HEK293T (cell line): ENCODE results near the gene UBAP2L.

Source experiments
- CTCF ChIA-PET: fragments of 350-600 bp; formaldehyde crosslinking; extraction: SDS; loops from one replicate; lab custom pipeline; 2021; ENCODE audit warnings: antibody characterized with exemption, inconsistent platforms; lab: Yijun Ruan, JAX
- POLR2A ChIA-PET: fragments of 350-600 bp; formaldehyde crosslinking; extraction: SDS; loops from one replicate; lab custom pipeline; 2020; ENCODE audit warnings: antibody characterized with exemption, inconsistent platforms; lab: Yijun Ruan, JAX
- DNase-seq: peaks from one replicate; pipeline ENCODE4 v3.0.0; 2012; ENCODE audit warnings: mixed read lengths; ENCODE audit errors: extremely low spot score
- ARNT ChIP-seq: fragments of 450-650 bp; IDR thresholded peaks from 2 replicates; pipeline ENCODE4 v1.6.1; 2017; ENCODE audit warnings: mild to moderate bottlenecking
- BHLHE40 ChIP-seq: fragments of 450-650 bp; IDR thresholded peaks from 2 replicates; pipeline ENCODE4 v1.6.1; 2016; ENCODE audit warnings: mild to moderate bottlenecking, moderate library complexity, borderline replicate concordance
- CTBP1 ChIP-seq: fragments of 450-650 bp; IDR thresholded peaks from 2 replicates; pipeline ENCODE4 v1.6.1; 2016; ENCODE audit warnings: borderline replicate concordance
- ELF4 ChIP-seq: fragments of 450-650 bp; IDR thresholded peaks from 2 replicates; pipeline ENCODE4 v1.6.1; 2017; ENCODE audit warnings: antibody characterized with exemption
- FOXA1 ChIP-seq: fragments of 450-650 bp; IDR thresholded peaks from 2 replicates; pipeline ENCODE4 v1.6.1; 2016; ENCODE audit warnings: mild to moderate bottlenecking
- FOXK2 ChIP-seq: fragments of 450-650 bp; IDR thresholded peaks from 2 replicates; pipeline ENCODE4 v1.6.1; 2016; ENCODE audit warnings: mild to moderate bottlenecking
- FOXM1 ChIP-seq: fragments of 450-650 bp; IDR thresholded peaks from 2 replicates; pipeline ENCODE4 v1.6.1; 2017; ENCODE audit warnings: mild to moderate bottlenecking, borderline replicate concordance
- HDGF ChIP-seq: fragments of 450-650 bp; IDR thresholded peaks from 2 replicates; pipeline ENCODE4 v1.6.1; 2017; ENCODE audit warnings: antibody characterized with exemption, borderline replicate concordance
- L3MBTL2 ChIP-seq: fragments of 450-650 bp; conservative IDR thresholded peaks from 2 replicates; pipeline ENCODE4 v1.6.1; 2016; ENCODE audit warnings: mild to moderate bottlenecking
- LEF1 ChIP-seq: fragments of 450-650 bp; IDR thresholded peaks from 2 replicates; pipeline ENCODE4 v1.6.1; 2017; ENCODE audit warnings: mild to moderate bottlenecking, borderline replicate concordance
- NFRKB ChIP-seq: fragments of 450-650 bp; IDR thresholded peaks from 2 replicates; pipeline ENCODE4 v1.6.1; 2016; ENCODE audit warnings: mild to moderate bottlenecking, moderate library complexity
- SP1 ChIP-seq: fragments of 450-650 bp; IDR thresholded peaks from 2 replicates; pipeline ENCODE4 v1.6.1; 2017
- SUZ12 ChIP-seq: fragments of 450-650 bp; IDR thresholded peaks from 2 replicates; pipeline ENCODE4 v1.6.1; 2016; ENCODE audit warnings: mild to moderate bottlenecking
- TARDBP ChIP-seq: fragments of 450-650 bp; IDR thresholded peaks from 2 replicates; pipeline ENCODE4 v1.6.1; 2016
- ZNF384 ChIP-seq: fragments of 450-650 bp; IDR thresholded peaks from 2 replicates; pipeline ENCODE4 v1.6.1; 2016
- TF ChIP-seq, protein P1 (sequence below): fragments of 450-650 bp; IDR thresholded peaks from 2 replicates; pipeline ENCODE4 v1.6.1; 2016

Gene UBAP2L

DNA sequence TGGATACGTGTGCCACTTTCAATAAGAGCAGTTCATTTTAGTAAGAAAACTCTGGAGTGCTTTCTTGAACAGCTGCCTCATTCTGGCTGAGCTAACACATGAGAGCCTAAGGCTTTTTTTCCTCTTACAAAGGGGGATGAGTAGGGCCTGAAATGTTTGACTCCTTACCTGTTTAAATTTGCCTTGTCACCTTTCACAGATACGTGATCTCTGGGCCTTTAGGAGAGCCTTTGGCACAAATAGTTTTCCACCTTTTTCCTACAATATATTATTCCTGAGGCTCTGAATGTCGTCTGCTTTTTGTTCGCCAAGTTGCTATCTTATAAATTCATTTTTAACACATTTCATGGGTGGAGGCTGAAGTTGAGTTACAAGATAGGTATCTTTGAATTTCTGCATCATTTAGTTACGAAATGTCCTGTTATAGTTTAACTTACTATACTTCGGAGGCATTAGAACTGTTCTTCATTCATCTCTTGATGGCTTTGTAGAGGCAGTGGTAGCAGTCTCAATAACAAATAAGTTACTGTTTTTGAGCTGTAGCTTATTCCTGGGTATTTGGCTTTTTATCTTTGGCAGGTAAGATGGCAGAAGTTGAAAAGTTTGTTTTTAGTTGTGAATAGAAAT is 17.2 kb downstream of the UBAP2L start:
- CTCF ChIA-PET = interaction anchor here (0.7 kb wide), 1 partner anchor 9 kb away, joined by 4 read pairs; no protein-coding TSS in a partner anchor
- DNase-seq = no peak
- TF ChIP-seq TARDBP (no peak), FOXM1 (no peak), FOXA1 (no peak), SP1 (no peak), L3MBTL2 (no peak), LEF1 (no peak), FOXK2 (no peak), BHLHE40 (no peak), ELF4 (no peak), NFRKB (no peak)
- POLR2A ChIA-PET = interaction anchor here (1.3 kb wide), 1 partner anchor 17 kb away, joined by 4 read pairs; the partner anchor contains the start of gene UBAP2L

DNA sequence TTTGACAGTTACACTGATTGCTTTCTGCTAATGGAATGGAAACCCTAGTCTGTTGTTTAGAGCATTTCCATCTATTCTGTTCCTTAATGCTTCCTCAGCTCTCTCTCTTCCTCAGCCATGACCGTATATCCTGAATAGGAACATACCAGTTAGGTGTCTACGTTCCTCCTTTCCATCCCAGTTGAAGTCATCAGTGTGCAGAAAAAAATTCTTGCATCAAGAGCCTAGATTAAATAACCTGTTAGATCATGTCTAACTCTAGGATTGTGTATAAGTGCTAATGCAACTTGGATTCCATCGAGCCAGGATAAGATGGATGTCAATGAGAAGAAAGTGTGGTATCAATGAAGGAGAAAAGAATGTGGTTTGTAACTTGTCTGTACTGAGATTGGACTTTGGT is 18.7 kb downstream of the UBAP2L start:
- no peak for DNase-seq
- TF ChIP-seq FOXA1 = no peak
- no peak for TF ChIP-seq NFRKB
- TF ChIP-seq HDGF = no peak
- TF ChIP-seq FOXM1 = no peak
- no peak for TF ChIP-seq LEF1
- no peak for TF ChIP-seq CTBP1
- TF ChIP-seq TARDBP = no peak
- TF ChIP-seq ZNF384 = no peak
- TF ChIP-seq ELF4 = no peak
- no peak for TF ChIP-seq SUZ12
- TF ChIP-seq, protein P1, sequence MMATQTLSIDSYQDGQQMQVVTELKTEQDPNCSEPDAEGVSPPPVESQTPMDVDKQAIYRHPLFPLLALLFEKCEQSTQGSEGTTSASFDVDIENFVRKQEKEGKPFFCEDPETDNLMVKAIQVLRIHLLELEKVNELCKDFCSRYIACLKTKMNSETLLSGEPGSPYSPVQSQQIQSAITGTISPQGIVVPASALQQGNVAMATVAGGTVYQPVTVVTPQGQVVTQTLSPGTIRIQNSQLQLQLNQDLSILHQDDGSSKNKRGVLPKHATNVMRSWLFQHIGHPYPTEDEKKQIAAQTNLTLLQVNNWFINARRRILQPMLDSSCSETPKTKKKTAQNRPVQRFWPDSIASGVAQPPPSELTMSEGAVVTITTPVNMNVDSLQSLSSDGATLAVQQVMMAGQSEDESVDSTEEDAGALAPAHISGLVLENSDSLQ = no peak
- TF ChIP-seq ARNT = no peak
- no peak for TF ChIP-seq FOXK2
- TF ChIP-seq SP1 = no peak
- TF ChIP-seq BHLHE40 = no peak
- CTCF ChIA-PET = no interaction called here
- POLR2A ChIA-PET = no interaction called here

DNA sequence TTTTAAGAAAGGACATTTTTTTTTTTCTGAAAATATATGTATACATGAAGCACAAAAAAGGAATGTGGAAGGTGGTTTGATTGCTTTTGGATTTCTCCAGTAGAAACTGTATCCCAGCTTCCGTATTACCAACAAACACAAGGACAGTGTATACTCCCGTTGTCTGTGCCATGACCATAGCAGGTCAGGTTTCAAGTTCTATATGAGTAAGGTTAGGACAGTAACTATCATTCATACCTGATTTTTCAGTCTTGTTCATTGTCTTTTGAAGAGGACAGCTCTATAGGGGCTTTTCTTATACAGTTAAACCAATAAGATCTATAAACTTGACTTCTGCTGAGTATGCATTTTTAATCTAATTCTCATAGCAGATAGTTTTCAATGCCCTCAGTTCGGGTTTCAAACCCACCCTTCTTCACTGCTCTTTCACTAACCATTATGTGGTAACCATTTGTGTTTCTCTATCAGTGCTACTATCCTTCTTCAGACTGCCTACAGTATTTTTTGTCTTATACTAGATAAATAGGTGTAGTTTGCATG is 19.6 kb downstream of the UBAP2L start:
- TF ChIP-seq TARDBP (no peak), FOXK2 (no peak), FOXA1 (no peak), NFRKB (no peak), L3MBTL2 (no peak), CTBP1 (no peak), SP1 (no peak), LEF1 (no peak), ZNF384 (no peak), ARNT (no peak), ELF4 (no peak), HDGF (no peak), FOXM1 (no peak), SUZ12 (no peak), BHLHE40 (no peak)
- TF ChIP-seq, protein P1 = no peak
- CTCF ChIA-PET = no interaction called here
- no peak for DNase-seq
- POLR2A ChIA-PET = no interaction called here

DNA sequence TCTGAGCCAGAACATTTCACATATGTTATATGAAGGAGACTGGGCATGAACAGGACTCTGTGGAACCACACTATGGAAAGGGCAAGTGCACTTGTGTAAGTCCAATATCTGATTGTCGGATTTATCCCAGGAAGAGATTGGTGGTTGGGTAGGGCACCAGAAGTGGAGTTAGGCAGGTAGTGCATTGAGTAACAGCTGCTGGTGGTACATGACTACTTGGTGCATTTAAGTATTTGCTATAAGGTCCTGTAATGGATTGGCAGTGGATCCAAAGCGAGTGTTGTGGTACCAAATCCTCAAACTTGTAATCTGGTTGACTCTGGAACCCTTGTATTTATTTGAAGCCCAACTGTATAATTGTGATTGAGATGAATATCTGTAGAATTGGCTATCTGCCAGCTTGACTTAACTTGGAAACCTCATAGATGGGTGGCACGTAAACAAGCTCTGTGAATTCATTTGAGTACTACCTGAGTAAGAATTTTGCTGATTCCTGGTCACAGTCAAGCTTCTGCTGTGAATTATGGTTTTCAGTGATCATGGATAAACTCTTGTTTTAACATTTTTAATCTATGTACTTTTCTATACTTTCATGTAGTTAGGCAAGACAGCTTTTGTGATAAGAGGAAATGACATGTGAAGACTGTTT is 21.1 kb downstream of the UBAP2L start:
- POLR2A ChIA-PET = interaction anchor here (0.8 kb wide), 1 partner anchor 11 kb away, joined by 3 read pairs; no protein-coding TSS in a partner anchor
- DNase-seq = no peak
- TF ChIP-seq CTBP1 = no peak
- no peak for TF ChIP-seq FOXA1
- no peak for TF ChIP-seq FOXK2
- no peak for TF ChIP-seq L3MBTL2
- TF ChIP-seq, protein P1 = no peak
- no peak for TF ChIP-seq ELF4
- no peak for TF ChIP-seq SP1
- no peak for TF ChIP-seq FOXM1
- no peak for TF ChIP-seq ARNT
- TF ChIP-seq TARDBP = no peak
- no peak for TF ChIP-seq SUZ12
- no peak for TF ChIP-seq LEF1
- CTCF ChIA-PET = no interaction called here

DNA sequence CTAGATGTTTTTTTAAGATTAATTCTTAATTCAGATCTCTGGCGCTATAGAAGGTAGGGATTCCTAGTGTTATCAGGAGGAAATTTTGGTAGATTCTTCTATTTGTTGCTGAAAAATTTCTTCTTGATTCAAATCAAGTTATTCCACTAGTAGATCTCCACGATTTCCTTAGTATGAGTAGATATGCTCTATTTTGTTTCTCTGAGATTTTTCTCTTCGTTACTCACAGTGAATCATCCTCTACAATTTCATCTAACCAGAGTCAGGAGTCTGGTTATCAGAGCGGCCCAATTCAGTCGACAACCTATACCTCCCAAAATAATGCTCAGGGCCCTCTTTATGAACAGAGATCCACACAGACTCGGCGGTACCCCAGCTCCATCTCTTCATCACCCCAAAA is 32.9 kb downstream of the UBAP2L start:
- ChIA-PET POLR2A (no interaction called here), CTCF (no interaction called here)
- no peak for DNase-seq
- TF ChIP-seq FOXA1 (no peak), CTBP1 (no peak), ARNT (no peak), L3MBTL2 (no peak), SP1 (no peak), ELF4 (no peak), NFRKB (no peak), TARDBP (no peak), BHLHE40 (no peak), FOXM1 (no peak), SUZ12 (no peak), HDGF (no peak), ZNF384 (no peak)
- TF ChIP-seq, protein P1 = no peak
